Endothelial cell of umbilical vein (primary cell): Measurements from ENCODE around the gene PTGDS. TPM values are rescaled to one million over a fixed set of nuclear protein-coding genes. Genes with fewer than 3 reads are reported as not detected.

Experiments used
- BruUV-seq: library from RNA; stranded (reverse); fragments of 400-500 nt; replicated peaks from 2 replicates; lab custom pipeline; 2021; lab: Mats Ljungman, UMichigan
- CTCF ChIA-PET: fragments of 300-600, 350-600 bp; sonication (Branson Sonifier 250); formaldehyde crosslinking; loops from one replicate; lab custom pipeline; 2021; ENCODE audit warnings: antibody characterized with exemption, inconsistent platforms; lab: Charles Lee
- POLR2A ChIA-PET: fragments of 300-600, 350-600 bp; sonication (Branson Sonifier 250); formaldehyde crosslinking; loops from one replicate; lab custom pipeline; 2021; ENCODE audit warnings: antibody characterized with exemption, inconsistent platforms; lab: Charles Lee
- DNase-seq: peaks from one replicate; pipeline ENCODE4 v3.0.0-alpha.2; 2011; ENCODE audit warnings: low read depth, low spot score
- FAIRE-seq: peaks from 2 replicates; lab custom pipeline; 2011; peaks lifted over from hg19 to GRCh38; lab: Jason Lieb, UNC
- H2AFZ ChIP-seq: 2 replicates; pipeline ENCODE4 v1.6.0; 2012; ENCODE audit warnings: low read depth, low read length, control low read depth, inconsistent platforms
- H3K27ac ChIP-seq: 2 replicates; pipeline ENCODE4 v1.5.1; 2011; ENCODE audit warnings: low read depth, mild to moderate bottlenecking, control low read depth, low read length, moderate library complexity; ENCODE audit not compliant: insufficient read depth
- H3K27me3 ChIP-seq, 2 experiments: 2 replicates each; pipeline versions ENCODE4 v1.6.0 to v1.6.1; 2011; ENCODE audit warnings: low read length in 2 of 2, mixed read lengths in 1 of 2; ENCODE audit not compliant: control insufficient read depth in 2 of 2, insufficient read depth in 2 of 2
- H3K36me3 ChIP-seq, 2 experiments: 2 replicates in 1 of 2; 3 replicates in 1 of 2; pipeline ENCODE4 v1.5.1; 2011; ENCODE audit warnings: low read length in 2 of 2, mild to moderate bottlenecking in 1 of 2, moderate library complexity in 1 of 2; ENCODE audit not compliant: control insufficient read depth in 2 of 2, insufficient read depth in 2 of 2; ENCODE audit errors: extremely low read depth in 1 of 2
- H3K4me1 ChIP-seq: 3 replicates; pipeline ENCODE4 v1.5.1; 2011; ENCODE audit warnings: mild to moderate bottlenecking, low read length; ENCODE audit not compliant: control insufficient read depth, insufficient read depth; ENCODE audit errors: extremely low read depth
- H3K4me2 ChIP-seq: 2 replicates; pipeline ENCODE4 v1.6.1; 2011; ENCODE audit warnings: low read length, control low read depth, mixed read lengths; ENCODE audit not compliant: insufficient read depth
- H3K4me3 ChIP-seq, 3 experiments: fragments of 200-600 bp in 1 of 3; sonication (generic), shearing (Covaris generic) in 1 of 3; replicated peaks in 1 of 3; 2 replicates each; pipeline ENCODE4 v1.5.1; 2011 to 2016; ENCODE audit warnings: control low read depth in 3 of 3, low read length in 3 of 3, mild to moderate bottlenecking in 2 of 3, inconsistent platforms in 1 of 3, low read depth in 1 of 3, moderate library complexity in 1 of 3; ENCODE audit not compliant: insufficient read depth in 1 of 3
- H3K79me2 ChIP-seq: 2 replicates; pipeline ENCODE4 v1.6.0; 2012; ENCODE audit warnings: low read length, inconsistent platforms; ENCODE audit not compliant: control insufficient read depth, insufficient read depth
- H3K9ac ChIP-seq: replicated peaks from 2 replicates; pipeline ENCODE3; 2011; ENCODE audit warnings: low read length, control low read depth; ENCODE audit not compliant: insufficient read depth; ENCODE audit errors: extremely low read depth
- H3K9me1 ChIP-seq: replicated peaks from 3 replicates; pipeline ENCODE4 v1.6.0; 2011; ENCODE audit warnings: mild to moderate bottlenecking, low read length; ENCODE audit not compliant: control insufficient read depth, insufficient read depth; ENCODE audit errors: extremely low read depth
- H3K9me3 ChIP-seq: replicated peaks from 2 replicates; pipeline ENCODE4 v1.5.1; 2012; ENCODE audit warnings: low read length, inconsistent platforms; ENCODE audit not compliant: control insufficient read depth, insufficient read depth
- H4K20me1 ChIP-seq: replicated peaks from 2 replicates; pipeline ENCODE3; 2011; ENCODE audit warnings: mild to moderate bottlenecking, low read length; ENCODE audit not compliant: control insufficient read depth, insufficient read depth; ENCODE audit errors: extremely low read depth
- CTCF ChIP-seq, 2 donors: IDR thresholded peaks; 1 replicate in 1 of 2; 2 replicates in 1 of 2; pipeline ENCODE4 v1.5.1; 2011; ENCODE audit warnings: low read length in 2 of 2, mild to moderate bottlenecking in 2 of 2, moderate library complexity in 2 of 2, control low read depth in 1 of 2, inconsistent platforms in 1 of 2, low read depth in 1 of 2; ENCODE audit not compliant: insufficient read depth in 1 of 2; ENCODE audit errors: extremely low read depth in 1 of 2
- EZH2 ChIP-seq: IDR thresholded peaks from 2 replicates; pipeline ENCODE4 v1.6.1; 2012; ENCODE audit warnings: borderline replicate concordance, low read depth, mild to moderate bottlenecking, moderate library complexity, low read length, inconsistent platforms; ENCODE audit not compliant: severe bottlenecking
- FOS ChIP-seq: IDR thresholded peaks from 2 replicates; pipeline ENCODE4 v1.6.1; 2011; ENCODE audit warnings: mild to moderate bottlenecking, low read length, moderate library complexity, borderline replicate concordance; ENCODE audit not compliant: insufficient read depth
- GATA2 ChIP-seq: IDR thresholded peaks from 2 replicates; pipeline ENCODE4 v1.7.0; 2011; ENCODE audit warnings: low read depth, mild to moderate bottlenecking, moderate library complexity, mixed read lengths, low read length; ENCODE audit not compliant: insufficient read length, insufficient read depth
- JUN ChIP-seq: IDR thresholded peaks from 2 replicates; pipeline ENCODE4 v1.6.1; 2011; ENCODE audit warnings: borderline replicate concordance, low read depth; ENCODE audit not compliant: insufficient read length, insufficient read depth
- MAX ChIP-seq: IDR thresholded peaks from 2 replicates; pipeline ENCODE4 v1.6.1; 2011; ENCODE audit not compliant: insufficient read depth, insufficient read length
- MYC ChIP-seq: IDR thresholded peaks from one replicate; pipeline ENCODE4 v1.6.1; 2011; ENCODE audit warnings: mild to moderate bottlenecking, low read depth, low read length
- POLR2A ChIP-seq: IDR thresholded peaks from 2 replicates; pipeline ENCODE4 v1.6.1; 2012; ENCODE audit warnings: low read depth, mild to moderate bottlenecking, control low read depth, low read length
- POLR2AphosphoS5 ChIP-seq: IDR thresholded peaks from 2 replicates; pipeline ENCODE4 v1.6.1; 2012; ENCODE audit warnings: low read depth, mild to moderate bottlenecking, control low read depth, low read length, moderate library complexity; ENCODE audit not compliant: insufficient read depth
- dilution Hi-C: fragments of 300-500 bp; cut with MboI; formaldehyde crosslinking; loops from one replicate; pipeline ENCODE4 v1.15.0; 2019; ENCODE audit warnings: low sequenced_read_pairs; ENCODE audit not compliant: extremely low pct_ligation_motif_present
- intact Hi-C: fragments of 100-400 bp; cut with micrococcal nuclease; formaldehyde crosslinking; loops from one replicate; pipeline ENCODE4 v1.10.0; 2022
- polyA plus RNA-seq, 4 experiments: library from polyadenylated mRNA; depleted of rRNA in 3 of 4; stranded (reverse) in 3 of 4; unstranded in 1 of 4; fragments of >200 nt; gene quantifications; 2 replicates each; pipeline versions ENCODE4 v1.2.1 to v1.2.3, GENCODE V29; 2011 to 2012; ENCODE audit warnings: missing spikeins in 1 of 4
- total RNA-seq: library from RNA; stranded (reverse); gene quantifications from 2 replicates; pipeline ENCODE4 v1.2.3, GENCODE V29; 2021

PTGDS gene
- total and polyA plus RNA-seq, 2 donors (not counting 3 experiments of a cell fraction or from before 2014, with no cell fraction given) = not detected

- Histone ChIP-seq H3K4me1 (peaks cover 4% of the 10 kb centered on the region), H3K4me2 (no peak overlapping the region), H3K4me3 (no peak overlapping the region), H3K79me2 (no peaks in the 10 kb centered on the region), H3K27ac (no peak overlapping the region), H3K9me3 (no peaks in the 10 kb centered on the region), H3K9me1 (no peaks in the 10 kb centered on the region), H3K27me3 (peaks cover 3 to 10% of the 10 kb centered on the region in 2 experiments), H3K36me3 (no peaks in the 10 kb centered on the region), H4K20me1 (no peaks in the 10 kb centered on the region), H2AFZ (no peak overlapping the region), H3K9ac (no peak overlapping the region)
- no peak for DNase-seq
- dilution Hi-C loops (no loop called here), intact Hi-C loops (no loop called here)
- no peak for FAIRE-seq
- CTCF ChIA-PET = no interaction called here
- BruUV-seq = no TSS peak
- POLR2A ChIA-PET = no interaction called here
- TF ChIP-seq POLR2AphosphoS5 (no peak), JUN (no peak)
These were observed 6.5 kb downstream of the PTGDS start for GRCh38 chr9:136983656-136984314.

GRCh38 chr9:136984464-136985026 lies 7.2 kb downstream of the PTGDS start:
- CTCF ChIA-PET = interaction anchor here (1.3 kb wide), 1 partner anchor 36 kb away, joined by 3 read pairs; no protein-coding TSS in a partner anchor
- peaks cover 3 to 10% of the 10 kb centered on the region in 2 experiments for H3K27me3 ChIP-seq
- TF ChIP-seq CTCF (IDR thresholded peaks at IDR 0.05; ENCODE audit: extremely low read depth in 1 of 2, insufficient read depth in 1 of 2, low read depth in 1 of 2, low read length in 2 of 2) (no peak), EZH2 (no peak), MYC (no peak), MAX (no peak), POLR2AphosphoS5 (no peak), FOS (no peak), GATA2 (no peak), POLR2A (no peak)

More at GRCh38 chr9:136984464-136985026, 7.2 kb downstream of the PTGDS start:
- FAIRE-seq (no peak), DNase-seq (no peak)
- intact Hi-C loops (no loop called here), dilution Hi-C loops (no loop called here)
- no peaks in the 10 kb centered on the region for H3K9me3 ChIP-seq
- no peaks in the 10 kb centered on the region for H3K36me3 ChIP-seq
- no peaks in the 10 kb centered on the region for H3K9me1 ChIP-seq
- no peaks in the 10 kb centered on the region for H4K20me1 ChIP-seq
- H3K79me2 ChIP-seq = no peaks in the 10 kb centered on the region
- H3K4me1 ChIP-seq = peaks cover 4% of the 10 kb centered on the region
- H3K4me2 ChIP-seq = no peak overlapping the region
- no TSS peak for BruUV-seq
- H3K9ac ChIP-seq = no peak overlapping the region
- H3K4me3 ChIP-seq = no peak overlapping the region
- POLR2A ChIA-PET = no interaction called here
- no peak overlapping the region for H2AFZ ChIP-seq
- no peak overlapping the region for H3K27ac ChIP-seq
